HG02981 (cell line): Measurements from ENCODE around the gene CWF19L1.

Source experiments
- ATAC-seq: cut with Tn5 transposase; IDR thresholded peaks from one replicate; pipeline ENCODE4 v1.9.1; 2021; ENCODE audit warnings: mild to moderate bottlenecking, moderate library complexity; ENCODE audit not compliant: unreplicated experiment

Gene CWF19L1

DNA sequence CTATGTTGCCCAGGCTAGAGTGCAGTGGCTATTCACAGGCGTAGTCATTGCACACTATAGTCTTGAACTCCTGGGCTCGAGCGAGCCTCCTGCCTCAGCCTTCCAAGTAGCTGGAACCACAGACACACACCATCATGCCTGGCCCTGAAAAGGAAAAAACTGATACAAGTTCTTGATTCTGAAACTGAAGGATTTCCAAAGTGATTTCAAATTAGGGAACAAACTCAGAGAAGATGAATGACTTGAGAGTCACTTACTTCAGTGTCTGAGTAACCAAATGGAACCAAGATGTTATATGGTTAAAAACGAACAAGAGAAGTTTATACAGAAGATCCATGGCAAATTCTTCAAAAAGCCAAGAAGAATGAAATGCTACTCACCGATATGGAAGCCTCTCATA is 14.4 kb downstream of the CWF19L1 start:
- no peak for ATAC-seq

DNA sequence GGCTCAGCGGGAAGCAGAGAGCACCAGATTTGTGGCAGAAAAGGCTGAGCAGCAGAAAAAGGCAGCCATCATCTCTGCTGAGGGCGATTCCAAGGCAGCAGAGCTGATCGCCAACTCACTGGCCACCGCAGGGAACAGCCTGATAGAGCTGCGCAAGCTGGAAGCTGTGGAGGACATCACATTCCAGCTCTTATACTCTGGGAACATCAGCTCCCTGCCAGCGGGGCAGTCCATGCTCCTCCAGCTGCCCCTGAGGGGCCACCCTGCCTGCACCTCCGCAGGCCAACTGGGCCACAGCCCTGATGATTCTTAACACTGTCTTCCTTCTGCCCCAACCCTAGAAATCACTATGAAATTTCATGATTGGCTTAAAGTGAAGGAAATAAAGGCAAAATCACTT is 18.6 kb downstream of the CWF19L1 start:
- ATAC-seq = no peak

DNA sequence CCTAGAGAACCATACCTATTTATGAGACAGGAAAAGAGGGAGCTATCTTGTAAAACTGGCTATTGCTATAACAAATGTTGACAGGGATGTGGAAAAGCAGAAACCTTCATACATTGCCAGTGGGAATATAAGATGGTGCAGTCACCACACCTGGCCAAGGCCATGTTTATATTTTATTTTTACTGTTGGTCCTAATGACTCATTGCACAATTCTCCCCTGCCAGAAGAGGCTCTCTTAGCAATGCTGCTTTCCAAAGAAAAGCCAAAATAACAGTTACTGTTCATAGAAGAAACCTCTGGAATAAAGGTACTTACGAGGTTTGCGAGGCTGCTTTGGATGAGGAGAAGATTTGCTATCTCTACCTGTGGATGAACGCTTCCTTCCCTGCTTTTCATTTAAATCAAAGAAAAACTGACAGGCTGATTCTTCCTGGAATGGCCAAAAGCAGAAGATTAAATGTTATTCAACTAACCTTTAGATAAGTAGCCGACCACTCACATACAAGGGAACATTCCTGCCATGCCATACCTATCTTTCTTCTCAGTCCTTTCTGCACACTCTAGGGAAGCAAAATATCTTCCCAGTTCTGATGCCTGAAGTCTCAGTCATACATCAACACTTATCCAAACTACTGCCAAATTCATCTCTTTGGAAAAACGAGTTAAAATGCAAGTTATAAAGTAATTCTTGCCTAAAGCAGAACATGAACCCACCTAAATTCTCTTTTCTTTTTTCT is 21.8 kb downstream of the CWF19L1 start:
- no peak for ATAC-seq

DNA sequence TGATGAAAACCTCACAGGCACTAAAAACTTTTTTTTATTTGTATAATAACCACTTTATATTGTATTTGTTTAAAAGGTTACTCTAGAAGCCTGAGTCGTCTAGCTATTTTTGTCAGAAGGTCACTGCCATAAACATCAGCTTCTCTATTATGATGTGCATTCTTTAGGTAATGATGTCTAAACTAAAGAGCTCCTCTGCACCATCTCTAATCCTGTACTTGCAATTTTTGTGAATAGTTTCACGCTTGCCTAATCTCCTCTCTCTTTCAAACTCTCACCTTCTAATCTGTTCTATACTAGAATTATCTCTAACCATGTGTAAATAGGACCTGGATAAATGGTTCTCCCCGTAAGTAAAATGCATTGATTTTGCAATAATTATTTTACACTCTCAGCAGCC is 27.6 kb downstream of the CWF19L1 start:
- ATAC-seq = no peak

DNA sequence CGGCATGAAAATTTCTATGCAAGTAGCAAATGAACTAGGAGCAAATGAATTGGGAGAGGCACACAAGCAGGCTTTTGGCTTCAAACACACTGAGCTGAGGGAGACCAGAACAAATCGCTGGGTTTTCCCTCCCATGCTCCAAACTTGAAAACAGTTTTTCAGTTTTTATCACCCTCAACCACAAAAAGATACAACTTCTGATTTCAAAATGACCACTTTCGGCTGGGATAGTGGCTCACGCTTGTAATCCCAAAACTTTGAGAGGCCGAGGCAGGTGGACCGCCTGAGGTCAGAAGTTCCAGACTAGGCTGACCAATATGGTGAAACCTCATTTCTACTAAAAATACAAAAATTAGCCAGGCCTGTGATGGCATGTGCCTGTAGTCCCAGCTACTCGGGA is 29.0 kb downstream of the CWF19L1 start:
- ATAC-seq = no peak

DNA sequence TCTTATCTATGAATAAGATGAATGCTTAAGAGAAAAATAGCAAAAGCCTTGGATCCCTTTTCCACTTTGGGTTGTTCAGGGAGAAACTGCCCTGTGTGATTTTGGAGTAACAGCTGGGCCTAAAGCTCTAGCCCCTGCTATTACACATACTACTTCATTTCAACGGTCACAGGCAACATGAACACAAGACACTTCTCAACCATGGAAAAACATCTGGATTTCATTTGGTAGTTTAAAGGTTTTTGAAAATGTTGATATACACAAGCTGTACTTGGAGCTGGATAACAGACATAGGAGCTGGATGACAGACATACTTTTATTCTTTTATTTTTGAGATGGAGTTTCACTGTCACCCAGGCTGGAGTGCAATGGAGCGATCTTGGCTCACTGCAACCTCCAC is 35.3 kb downstream of the CWF19L1 start:
- no peak for ATAC-seq

DNA sequence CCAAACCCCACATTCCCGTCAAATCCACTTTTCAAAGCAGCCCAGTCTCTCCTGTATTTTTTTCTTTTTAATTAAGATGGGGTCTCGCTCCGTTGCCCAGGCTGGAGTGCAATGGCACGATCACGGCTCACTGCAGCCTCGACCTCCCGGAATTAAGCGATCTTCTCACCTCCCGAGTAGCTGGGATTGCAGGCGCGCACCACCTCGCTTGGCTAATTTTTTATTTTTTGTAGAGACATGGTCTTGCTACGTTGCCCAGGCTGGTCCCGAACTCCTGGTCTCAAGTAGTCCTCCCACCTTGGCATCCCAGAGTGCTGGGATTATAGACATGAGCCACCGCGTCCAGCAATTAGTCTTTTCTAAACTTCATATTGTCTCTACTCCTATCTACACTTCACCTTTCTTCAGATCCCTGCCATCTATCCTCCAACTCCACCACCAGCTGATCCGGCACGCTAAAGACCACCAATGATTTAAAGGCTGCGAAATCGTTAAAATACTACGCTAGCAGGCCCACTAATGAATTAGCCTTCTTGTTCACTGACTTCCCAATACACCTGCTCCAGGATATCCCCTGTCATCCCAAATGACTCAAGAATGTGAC is 37.5 kb downstream of the CWF19L1 start:
- no peak for ATAC-seq

DNA sequence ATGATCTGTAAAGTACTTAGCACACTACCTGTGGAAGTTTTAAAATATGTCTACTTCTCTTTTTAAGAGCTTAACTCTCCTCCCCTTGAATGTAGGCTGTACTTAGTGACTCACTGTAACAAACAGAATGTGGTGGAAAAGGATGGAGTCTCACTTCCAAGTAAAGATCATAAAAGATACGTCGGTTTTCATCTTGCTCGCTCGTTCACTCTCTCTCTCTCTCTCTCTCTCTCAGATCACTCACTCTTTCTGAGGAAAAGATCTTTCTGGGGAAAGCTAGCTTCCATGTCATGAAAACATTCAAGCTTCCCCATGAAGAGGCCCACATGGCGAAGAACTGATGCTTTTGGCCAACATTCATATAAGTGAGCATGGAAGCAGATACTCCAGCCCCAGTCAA is 43.6 kb downstream of the CWF19L1 start:
- ATAC-seq = no peak

DNA sequence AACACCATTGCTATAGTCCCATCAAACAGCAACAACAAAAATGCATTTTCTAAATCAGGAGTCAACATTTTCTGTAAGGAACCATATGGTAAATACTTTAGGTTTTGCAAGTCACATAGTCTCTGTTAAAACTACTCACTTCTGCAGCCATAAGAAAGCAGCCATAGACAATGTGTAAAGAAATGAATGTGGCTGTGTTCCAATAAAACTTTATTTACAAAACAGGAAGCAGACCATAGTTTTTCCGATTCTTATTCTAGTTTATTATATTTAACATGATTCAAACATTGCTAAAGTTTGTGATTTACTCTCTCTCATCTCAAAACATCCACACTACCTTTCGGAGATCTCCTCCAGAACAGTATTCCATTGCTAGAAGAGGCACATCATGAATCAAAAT is 44.9 kb downstream of the CWF19L1 start:
- ATAC-seq = no peak

DNA sequence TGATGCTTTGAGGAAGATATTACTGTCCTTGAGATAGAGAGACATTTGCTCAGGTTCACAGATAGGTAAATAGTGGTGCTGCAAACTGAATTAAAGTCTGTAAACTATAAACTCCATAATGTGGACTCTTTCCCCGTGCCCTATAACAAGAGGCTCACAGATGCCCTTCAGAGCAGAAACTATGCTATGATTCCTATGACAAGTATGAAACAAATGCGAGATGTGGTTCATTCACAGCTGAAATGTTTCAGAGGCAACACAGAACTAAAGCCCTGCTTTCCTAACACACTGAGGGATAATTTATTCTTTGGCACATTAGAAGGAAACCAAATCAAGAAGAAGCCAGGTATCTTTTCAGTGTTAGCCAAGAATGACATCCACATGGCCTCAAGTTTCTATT is 51.4 kb downstream of the CWF19L1 start:
- ATAC-seq = no peak

DNA sequence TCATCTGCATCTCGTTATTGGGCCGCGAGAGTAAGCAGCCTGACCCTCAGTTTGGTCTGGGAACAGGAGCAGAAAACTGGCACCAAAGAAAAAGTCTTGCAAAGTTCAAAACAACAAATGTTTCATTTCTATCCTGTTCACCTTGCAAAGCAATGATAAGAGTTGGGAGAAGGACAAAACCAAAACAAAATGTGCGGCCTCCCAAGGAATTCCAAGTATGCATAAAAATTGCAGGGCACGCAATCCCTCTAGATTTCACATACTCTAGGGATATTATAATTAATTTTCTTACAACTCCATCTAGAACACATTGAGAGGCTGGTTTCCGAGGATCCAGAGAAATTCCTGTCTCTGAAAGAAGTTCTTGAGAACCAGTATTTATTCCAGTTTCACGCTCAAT is 58.1 kb downstream of the CWF19L1 start:
- ATAC-seq = no peak

DNA sequence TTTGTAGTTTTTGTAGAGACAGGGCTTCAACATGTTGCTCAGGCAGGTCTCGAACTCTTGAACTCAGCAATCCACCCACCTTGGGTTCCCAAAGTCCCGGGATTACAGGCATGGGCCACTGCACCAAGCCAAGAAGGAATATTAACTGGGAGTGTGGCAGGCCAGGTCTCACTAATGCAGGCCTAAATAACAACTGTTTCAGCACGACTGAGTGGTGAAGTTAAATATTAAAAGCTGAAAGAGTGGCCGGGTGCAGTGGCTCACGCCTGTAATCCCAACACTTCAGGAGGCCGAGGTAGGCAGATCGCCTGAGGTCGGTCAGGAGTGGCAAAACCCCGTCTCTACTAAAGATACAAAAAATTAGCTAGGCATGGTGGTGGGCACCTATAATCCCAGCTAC is 59.2 kb downstream of the CWF19L1 start:
- no peak for ATAC-seq

DNA sequence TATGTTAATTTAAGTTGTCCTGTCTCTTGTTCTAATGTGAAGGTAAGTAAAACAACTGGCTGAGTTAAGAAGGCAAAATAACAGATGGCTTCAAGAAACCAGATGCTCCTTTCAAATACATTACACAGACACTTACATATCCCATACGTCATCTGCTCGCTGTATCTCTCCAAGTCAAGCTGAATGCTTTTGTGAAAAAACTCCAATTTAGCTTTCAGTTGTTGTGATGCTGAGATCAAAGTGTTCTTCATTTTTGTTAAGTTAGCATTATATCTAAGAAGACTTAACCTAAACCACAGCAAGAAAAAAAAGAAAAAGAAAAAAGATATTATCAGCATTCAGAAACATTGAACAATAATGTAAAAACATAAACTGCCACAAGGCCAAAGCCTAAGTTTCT is 63.1 kb downstream of the CWF19L1 start:
- ATAC-seq = no peak

DNA sequence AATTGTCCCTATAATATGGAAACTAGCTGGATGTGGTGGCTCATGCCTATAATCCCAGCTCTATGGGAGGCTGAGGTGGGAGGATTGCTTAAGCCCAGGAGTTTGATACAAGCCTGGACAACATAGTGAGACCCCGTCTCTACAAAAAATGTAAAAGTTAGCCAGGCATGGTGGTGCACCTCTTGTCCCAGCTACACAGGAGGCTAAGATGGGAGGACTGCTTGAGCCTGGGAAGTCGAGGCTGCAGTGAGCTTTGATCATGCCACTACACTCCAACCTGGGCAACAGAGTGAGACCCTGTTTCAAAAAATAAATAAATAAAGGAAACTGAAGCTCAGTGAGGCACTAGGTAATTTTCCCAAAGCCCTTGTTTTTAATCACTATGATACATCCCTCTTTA is 65.9 kb downstream of the CWF19L1 start:
- ATAC-seq = no peak

DNA sequence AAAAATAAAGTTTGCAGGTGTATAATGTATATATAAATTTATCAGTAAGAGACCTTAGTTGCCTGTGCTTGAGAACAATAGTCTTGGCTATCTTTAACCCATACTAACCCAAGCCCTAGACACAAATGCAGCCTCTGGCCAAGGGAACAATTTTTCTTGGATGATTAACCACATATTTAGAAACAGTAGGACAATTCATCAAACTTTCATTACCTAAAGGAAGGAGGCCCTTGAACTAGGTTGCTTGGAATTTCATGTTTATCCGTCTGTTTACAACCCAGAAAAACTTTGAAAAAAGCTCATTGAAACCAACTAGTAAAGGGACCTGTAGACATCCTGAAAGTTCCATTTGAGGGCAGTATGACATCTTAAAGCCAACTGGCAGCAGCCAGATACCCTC is 72.7 kb downstream of the CWF19L1 start:
- no peak for ATAC-seq

DNA sequence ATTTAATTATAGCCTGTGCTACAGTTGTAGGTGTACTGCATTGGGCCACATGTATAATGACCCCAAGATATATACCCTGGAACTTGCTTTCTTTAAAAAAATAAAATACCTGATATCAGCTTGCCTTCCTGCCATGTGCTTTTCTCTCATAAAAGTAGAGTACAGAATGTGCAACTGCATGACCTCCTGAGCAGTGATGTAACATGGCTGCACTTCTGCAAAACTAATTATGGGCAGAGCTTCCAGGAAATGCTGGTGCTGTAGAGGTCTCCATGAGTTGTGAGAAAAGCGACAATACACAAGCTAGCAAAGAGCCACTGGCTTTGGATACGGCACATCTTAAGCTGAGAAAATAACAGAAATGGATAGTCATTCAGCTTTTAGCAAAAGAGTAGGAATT is 75.1 kb downstream of the CWF19L1 start:
- no peak for ATAC-seq

DNA sequence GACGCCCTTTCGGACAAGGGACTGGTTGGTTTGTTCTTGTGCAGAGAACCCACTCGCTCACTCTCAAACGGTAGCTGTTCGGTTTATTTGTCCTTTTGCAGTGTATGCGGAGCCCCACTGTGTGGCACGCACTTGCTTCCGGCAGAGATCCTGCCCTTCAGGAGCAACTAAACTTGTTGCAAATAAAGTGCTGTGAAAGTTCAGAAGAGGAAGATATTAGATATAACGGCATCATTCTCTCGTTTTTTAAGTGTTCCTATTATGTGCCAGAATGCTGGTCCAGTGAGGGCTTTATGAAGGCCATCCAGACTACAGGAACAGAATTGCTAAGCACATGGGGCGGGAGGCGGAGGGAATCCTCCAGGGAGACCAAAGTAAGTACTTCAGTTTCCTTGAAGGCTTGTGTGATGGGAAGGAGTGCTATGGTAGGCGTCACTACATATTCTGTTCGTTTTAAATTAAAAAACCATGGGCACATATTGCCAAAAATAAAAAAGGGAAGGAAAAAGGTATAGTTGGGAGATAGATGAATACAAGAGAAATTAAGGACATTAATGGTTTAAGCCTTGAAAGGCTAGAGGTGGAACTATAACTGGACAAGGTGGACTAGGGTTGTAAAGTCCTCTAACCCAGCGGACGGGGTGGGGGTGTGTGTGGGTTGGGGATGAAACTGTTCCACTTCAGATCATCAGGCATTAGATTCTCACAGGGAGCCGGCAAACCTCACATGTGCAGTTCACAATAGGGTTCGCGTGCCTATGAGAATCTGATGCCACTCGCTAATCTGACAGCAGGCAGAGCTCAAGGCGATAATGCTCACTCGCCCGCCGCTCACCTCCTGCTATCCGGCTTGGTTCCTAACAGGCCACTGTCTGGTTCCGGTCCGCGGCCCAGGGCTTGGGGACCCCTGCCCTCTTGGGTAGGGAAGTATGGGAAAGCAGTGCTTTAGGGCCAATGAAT is 80.9 kb downstream of the CWF19L1 start:
- ATAC-seq = peak; percentile 48

DNA sequence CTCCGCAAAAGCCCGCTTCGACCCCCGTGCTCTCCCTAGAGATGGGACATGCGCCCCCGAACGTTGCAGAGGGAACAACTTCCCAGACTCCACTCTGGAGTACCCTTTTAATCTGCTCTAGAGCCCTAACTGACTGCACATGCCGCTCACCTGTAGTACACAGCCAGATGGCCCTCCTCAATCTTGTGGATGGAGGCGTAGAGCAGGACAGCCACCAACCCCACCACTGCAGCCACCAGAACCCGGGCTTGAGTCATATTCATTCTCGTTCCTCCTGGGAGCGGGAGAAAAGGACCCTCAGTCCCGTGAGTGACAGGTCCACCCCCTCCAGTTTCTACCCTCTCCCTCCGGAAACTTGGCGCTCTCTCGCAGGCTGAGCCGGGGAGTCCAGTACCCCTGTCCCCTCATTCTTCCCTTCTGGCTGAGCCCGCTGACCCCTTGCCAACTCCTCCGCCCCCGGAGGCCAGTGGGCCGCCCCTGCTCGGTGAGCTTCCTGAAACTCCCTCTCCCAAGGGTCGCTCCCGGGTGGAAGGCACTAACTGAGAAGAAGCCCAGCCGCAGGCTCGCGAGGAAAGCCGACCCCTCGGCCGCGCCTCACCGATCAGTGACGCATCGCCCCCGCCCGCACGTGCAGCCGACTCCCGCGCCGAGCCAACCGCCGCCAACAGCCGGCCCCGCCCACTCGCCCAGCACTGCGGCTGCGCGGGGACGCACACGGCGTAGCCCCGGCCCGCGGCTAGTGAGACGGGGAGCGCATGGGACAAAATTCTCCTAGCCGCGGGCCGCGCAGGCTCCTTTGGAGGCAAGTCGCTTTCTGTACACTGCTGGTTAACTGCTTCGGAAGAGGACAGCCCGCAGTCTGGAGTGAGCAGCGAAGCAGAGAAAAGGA is 81.8 kb downstream of the CWF19L1 start, which contains the start of gene ERLIN1:
TSS of gene ERLIN1 (minus strand) at position 666 of the 889 bp plus-strand sequence. CDS start at position 263, 403 bp downstream.
- peak; percentile 75 for ATAC-seq

DNA sequence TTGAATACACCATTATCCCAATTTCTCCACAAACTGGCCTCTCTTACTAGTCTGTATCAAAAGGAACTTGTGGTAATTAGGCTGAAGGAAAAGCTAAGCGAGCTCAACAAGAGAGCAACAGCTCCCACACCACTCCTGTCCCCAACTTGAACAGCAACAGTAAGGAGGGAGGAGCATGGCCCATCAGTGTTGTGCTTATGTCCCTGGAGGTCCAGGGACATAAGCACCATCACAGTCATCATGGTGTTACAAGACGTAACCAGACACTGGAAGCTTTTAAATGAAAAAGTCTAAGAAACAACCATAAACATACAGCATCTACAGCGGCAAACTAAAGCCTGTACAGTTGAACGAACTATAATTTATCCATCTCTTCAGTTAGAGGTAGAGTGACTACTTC is 82.6 kb downstream of the CWF19L1 start:
- ATAC-seq = no peak

DNA sequence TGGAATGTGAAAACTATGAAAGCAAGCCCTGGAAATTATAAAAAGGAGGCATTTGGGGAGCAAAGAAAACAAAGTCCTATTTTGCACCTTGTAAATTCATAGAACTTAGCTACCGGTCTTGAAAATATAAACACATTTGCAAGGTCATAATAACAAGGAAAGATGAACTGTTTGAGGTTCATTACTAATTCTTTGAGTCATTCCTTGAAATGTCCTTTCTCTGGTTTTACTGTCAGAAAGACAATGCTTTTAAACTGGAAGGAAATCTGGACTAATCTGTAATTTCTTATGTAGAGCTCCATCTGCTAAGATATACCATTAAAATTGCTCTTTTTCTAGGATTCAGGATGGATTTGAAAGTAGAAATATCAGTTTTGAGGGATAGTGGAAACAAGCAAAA is 83.0 kb downstream of the CWF19L1 start:
- no peak for ATAC-seq

DNA sequence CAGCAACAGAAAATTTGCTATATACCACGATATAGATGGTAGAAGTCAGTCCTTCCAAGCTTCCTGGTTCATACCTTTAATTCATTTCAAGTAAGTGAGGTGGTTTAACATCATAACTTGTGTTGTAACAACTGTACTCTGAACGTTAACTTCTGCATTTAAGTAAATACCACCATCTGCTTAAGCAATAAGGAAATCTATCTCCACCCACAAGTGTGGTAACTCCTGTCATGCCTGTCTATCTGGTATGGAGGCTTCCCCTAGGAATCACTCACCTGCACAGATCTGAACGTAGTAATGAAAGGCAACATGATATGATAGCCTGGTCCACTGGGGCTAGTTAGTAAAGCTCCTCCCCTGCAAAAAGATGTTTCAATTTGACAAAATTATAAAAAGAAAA is 84.0 kb downstream of the CWF19L1 start:
- ATAC-seq = no peak
